DND-41 (cell line): ENCODE measurements around the gene MKX.

Experiments used
- ATAC-seq: fragments of 200-7000 bp; cut with Tn5 transposase; 3 replicates; pipeline ENCODE4 v1.9.1; 2021; ENCODE audit warnings: low read depth; ENCODE audit not compliant: insufficient read depth
- DNase-seq: peaks from one replicate; pipeline ENCODE4 v3.0.0-alpha.2; 2020
- H2AFZ ChIP-seq: 2 replicates; pipeline ENCODE4 v1.6.0; 2012; ENCODE audit warnings: low read depth, low read length
- H3K27ac ChIP-seq: 2 replicates; pipeline ENCODE4 v1.5.1; 2012; ENCODE audit warnings: low read length, inconsistent platforms
- H3K27me3 ChIP-seq: fragments of 200-600 bp; sonication (generic); 2 replicates; pipeline ENCODE4 v1.6.0; 2012; ENCODE audit warnings: low read length, mild to moderate bottlenecking, inconsistent platforms; ENCODE audit not compliant: insufficient read depth, poor library complexity
- H3K36me3 ChIP-seq: 2 replicates; pipeline ENCODE4 v1.5.1; 2012; ENCODE audit warnings: low read length, inconsistent platforms; ENCODE audit not compliant: insufficient read depth
- H3K4me1 ChIP-seq: 2 replicates; pipeline ENCODE4 v1.5.1; 2012; ENCODE audit warnings: mild to moderate bottlenecking, low read length; ENCODE audit not compliant: insufficient read depth
- H3K4me2 ChIP-seq: 2 replicates; pipeline ENCODE4 v1.6.0; 2012; ENCODE audit warnings: mild to moderate bottlenecking, moderate library complexity, low read length, inconsistent platforms; ENCODE audit not compliant: insufficient read depth
- H3K4me3 ChIP-seq, 2 experiments: fragments of 200-600 bp in 1 of 2; shearing (Covaris generic) in 1 of 2; 2 replicates each; pipeline ENCODE4 v1.5.1; 2012 to 2016; ENCODE audit warnings: inconsistent platforms in 2 of 2, low read length in 2 of 2, mild to moderate bottlenecking in 2 of 2, low read depth in 1 of 2, moderate library complexity in 1 of 2
- H3K79me2 ChIP-seq: 2 replicates; pipeline ENCODE4 v1.6.0; 2012; ENCODE audit warnings: low read length, inconsistent platforms; ENCODE audit not compliant: insufficient read depth
- H3K9ac ChIP-seq: 2 replicates; pipeline ENCODE4 v1.6.0; 2012; ENCODE audit warnings: low read depth, mild to moderate bottlenecking, inconsistent platforms, low read length, moderate library complexity
- H3K9me3 ChIP-seq: 2 replicates; pipeline ENCODE4 v1.5.1; 2012; ENCODE audit warnings: low read length, moderate library complexity, mild to moderate bottlenecking, inconsistent platforms; ENCODE audit not compliant: insufficient read depth, severe bottlenecking
- H4K20me1 ChIP-seq: 2 replicates; pipeline ENCODE4 v1.6.0; 2012; ENCODE audit warnings: low read length; ENCODE audit not compliant: insufficient read depth
- CTCF ChIP-seq: IDR thresholded peaks from 2 replicates; pipeline ENCODE4 v1.5.1; 2012; ENCODE audit warnings: borderline replicate concordance, low read length, moderate library complexity, mild to moderate bottlenecking; ENCODE audit not compliant: poor library complexity, severe bottlenecking; ENCODE audit errors: extremely low read depth
- EZH2 ChIP-seq: IDR thresholded peaks from 3 replicates; pipeline ENCODE4 v1.6.1; 2012; ENCODE audit warnings: borderline replicate concordance, low read depth, mild to moderate bottlenecking, moderate library complexity, low read length, inconsistent platforms; ENCODE audit not compliant: severe bottlenecking

Gene MKX

GRCh38 chr10:27624941-27625340, 120.7 kb downstream of the MKX start:
- no peak overlapping the region for H3K4me3 ChIP-seq
- no peaks in the 10 kb centered on the region for H3K27me3 ChIP-seq
- TF ChIP-seq EZH2: no peak
- TF ChIP-seq CTCF: no peak
- no peaks in the 10 kb centered on the region for H3K79me2 ChIP-seq
- ATAC-seq (no peak), DNase-seq (no peak)
- no peaks in the 10 kb centered on the region for H3K4me1 ChIP-seq
- H3K27ac ChIP-seq: no peak overlapping the region
- no peak overlapping the region for H3K9ac ChIP-seq
- H3K9me3 ChIP-seq: no peaks in the 10 kb centered on the region
- no peaks in the 10 kb centered on the region for H4K20me1 ChIP-seq
- no peak overlapping the region for H2AFZ ChIP-seq
- H3K36me3 ChIP-seq: no peaks in the 10 kb centered on the region
- no peak overlapping the region for H3K4me2 ChIP-seq
